ENCODE measurements around the gene PCNP. TPM values are rescaled to one million over a fixed set of nuclear protein-coding genes. Genes with fewer than 3 reads are reported as not detected.
"Not testable (repeated sequence)": the region's sequence is repeated elsewhere in the genome, so short reads cannot be mapped to it uniquely, and the experiment has no call there.

Gene PCNP
- total and polyA plus RNA-seq, 9 of the 15 experiments (the other 6 are each of a cell fraction or from before 2014, with no cell fraction given): 54.3 to 170 (median 150) TPM

DNA sequence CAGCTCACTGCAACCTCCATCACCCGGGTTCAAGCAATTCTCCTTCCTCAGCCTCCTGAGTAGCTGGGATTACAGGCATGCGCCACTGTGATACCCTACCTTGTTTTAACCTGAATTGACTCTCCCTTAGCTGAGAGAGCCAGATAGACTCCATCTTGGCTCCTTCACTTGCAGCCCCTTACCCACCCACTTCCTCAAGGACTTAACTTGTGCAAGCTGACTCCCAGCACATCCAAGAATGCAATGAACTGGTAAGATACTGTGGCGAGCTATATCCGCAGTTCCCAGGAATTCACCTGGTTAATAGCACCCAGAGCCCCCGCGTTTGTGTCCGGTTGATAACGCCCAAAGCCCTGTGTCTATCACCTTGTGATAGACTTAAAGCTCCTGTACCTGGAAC, 58.0 kb downstream of the PCNP start (continued):
- TF ChIP-seq ZNF766 (CRISPR knock-in tag; conservative IDR thresholded peaks at IDR 0.05): peak; percentile 75
- not testable (repeated sequence) for TF ChIP-seq ATF1 (CRISPR knock-in tag; IDR thresholded peaks at IDR 0.05)
- TF ChIP-seq ATF1 (tag; IDR thresholded peaks at IDR 0.05): 0 out of 2 replicates have a peak, but pooled peaks have one; percentile 13
- 0 out of 2 replicates have a peak, but pooled peaks have one; percentile 65 for TF ChIP-seq ZNF830 (CRISPR knock-in tag; IDR thresholded peaks at IDR 0.05)
- peak; percentile 83 for TF ChIP-seq ZEB2 (IDR thresholded peaks at IDR 0.05)
- peak; percentile 58 for TF ChIP-seq TAL1 (IDR thresholded peaks at IDR 0.05)
- 0 out of 2 replicates have a peak, but pooled peaks have one; percentile 11 for TF ChIP-seq EP400 (IDR thresholded peaks at IDR 0.05)
- TF ChIP-seq NCOR1 (IDR thresholded peaks at IDR 0.05): peak; percentile 63
- peak; percentile 86 for TF ChIP-seq IFI16 (CRISPR knock-in tag; IDR thresholded peaks at IDR 0.05)
- peak; percentile 25; the same call in 1 of the 2 replicates for TF ChIP-seq TAF7 (tag; IDR thresholded peaks at IDR 0.05)
- peak; percentile 33; the same call in 1 of the 2 replicates for TF ChIP-seq POLR2AphosphoS5 (IDR thresholded peaks at IDR 0.05; ENCODE audit: control insufficient read depth, insufficient read depth, low read depth, low read length)
- TF ChIP-seq, protein P1, sequence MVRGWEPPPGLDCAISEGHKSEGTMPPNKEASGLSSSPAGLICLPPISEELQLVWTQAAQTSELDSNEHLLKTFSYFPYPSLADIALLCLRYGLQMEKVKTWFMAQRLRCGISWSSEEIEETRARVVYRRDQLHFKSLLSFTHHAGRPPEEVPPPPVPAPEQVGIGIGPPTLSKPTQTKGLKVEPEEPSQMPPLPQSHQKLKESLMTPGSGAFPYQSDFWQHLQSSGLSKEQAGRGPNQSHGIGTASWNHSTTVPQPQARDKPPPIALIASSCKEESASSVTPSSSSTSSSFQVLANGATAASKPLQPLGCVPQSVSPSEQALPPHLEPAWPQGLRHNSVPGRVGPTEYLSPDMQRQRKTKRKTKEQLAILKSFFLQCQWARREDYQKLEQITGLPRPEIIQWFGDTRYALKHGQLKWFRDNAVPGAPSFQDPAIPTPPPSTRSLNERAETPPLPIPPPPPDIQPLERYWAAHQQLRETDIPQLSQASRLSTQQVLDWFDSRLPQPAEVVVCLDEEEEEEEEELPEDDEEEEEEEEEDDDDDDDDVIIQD (CRISPR knock-in tag; IDR thresholded peaks at IDR 0.05): peak; percentile 87
- 0 out of 2 replicates have a peak, but pooled peaks have one; percentile 63 for TF ChIP-seq ZNF23 (CRISPR knock-in tag; IDR thresholded peaks at IDR 0.05)
- peak; percentile 54; the same call in 1 of the 2 replicates for TF ChIP-seq ELF4 (CRISPR knock-in tag; IDR thresholded peaks at IDR 0.05)
- TF ChIP-seq, protein P2, sequence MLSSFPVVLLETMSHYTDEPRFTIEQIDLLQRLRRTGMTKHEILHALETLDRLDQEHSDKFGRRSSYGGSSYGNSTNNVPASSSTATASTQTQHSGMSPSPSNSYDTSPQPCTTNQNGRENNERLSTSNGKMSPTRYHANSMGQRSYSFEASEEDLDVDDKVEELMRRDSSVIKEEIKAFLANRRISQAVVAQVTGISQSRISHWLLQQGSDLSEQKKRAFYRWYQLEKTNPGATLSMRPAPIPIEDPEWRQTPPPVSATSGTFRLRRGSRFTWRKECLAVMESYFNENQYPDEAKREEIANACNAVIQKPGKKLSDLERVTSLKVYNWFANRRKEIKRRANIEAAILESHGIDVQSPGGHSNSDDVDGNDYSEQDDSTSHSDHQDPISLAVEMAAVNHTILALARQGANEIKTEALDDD (IDR thresholded peaks at IDR 0.05): peak; percentile 71; the same call in 1 of the 2 replicates
- TF ChIP-seq DDX20 (tag; IDR thresholded peaks at IDR 0.05; ENCODE audit: low read depth): peak; percentile 69; the same call in 1 of the 2 replicates
- peak; percentile 79; the same call in 1 of the 2 replicates for TF ChIP-seq MTF1 (CRISPR knock-in tag; IDR thresholded peaks at IDR 0.05; ENCODE audit: borderline replicate concordance)
- 0 out of 2 replicates have a peak, but pooled peaks have one; percentile 41 for TF ChIP-seq TCFL5 (CRISPR knock-in tag; conservative IDR thresholded peaks at IDR 0.05)
- TF ChIP-seq CBFA2T2 (conservative IDR thresholded peaks at IDR 0.05): peak; percentile 60
- TF ChIP-seq, protein P3, sequence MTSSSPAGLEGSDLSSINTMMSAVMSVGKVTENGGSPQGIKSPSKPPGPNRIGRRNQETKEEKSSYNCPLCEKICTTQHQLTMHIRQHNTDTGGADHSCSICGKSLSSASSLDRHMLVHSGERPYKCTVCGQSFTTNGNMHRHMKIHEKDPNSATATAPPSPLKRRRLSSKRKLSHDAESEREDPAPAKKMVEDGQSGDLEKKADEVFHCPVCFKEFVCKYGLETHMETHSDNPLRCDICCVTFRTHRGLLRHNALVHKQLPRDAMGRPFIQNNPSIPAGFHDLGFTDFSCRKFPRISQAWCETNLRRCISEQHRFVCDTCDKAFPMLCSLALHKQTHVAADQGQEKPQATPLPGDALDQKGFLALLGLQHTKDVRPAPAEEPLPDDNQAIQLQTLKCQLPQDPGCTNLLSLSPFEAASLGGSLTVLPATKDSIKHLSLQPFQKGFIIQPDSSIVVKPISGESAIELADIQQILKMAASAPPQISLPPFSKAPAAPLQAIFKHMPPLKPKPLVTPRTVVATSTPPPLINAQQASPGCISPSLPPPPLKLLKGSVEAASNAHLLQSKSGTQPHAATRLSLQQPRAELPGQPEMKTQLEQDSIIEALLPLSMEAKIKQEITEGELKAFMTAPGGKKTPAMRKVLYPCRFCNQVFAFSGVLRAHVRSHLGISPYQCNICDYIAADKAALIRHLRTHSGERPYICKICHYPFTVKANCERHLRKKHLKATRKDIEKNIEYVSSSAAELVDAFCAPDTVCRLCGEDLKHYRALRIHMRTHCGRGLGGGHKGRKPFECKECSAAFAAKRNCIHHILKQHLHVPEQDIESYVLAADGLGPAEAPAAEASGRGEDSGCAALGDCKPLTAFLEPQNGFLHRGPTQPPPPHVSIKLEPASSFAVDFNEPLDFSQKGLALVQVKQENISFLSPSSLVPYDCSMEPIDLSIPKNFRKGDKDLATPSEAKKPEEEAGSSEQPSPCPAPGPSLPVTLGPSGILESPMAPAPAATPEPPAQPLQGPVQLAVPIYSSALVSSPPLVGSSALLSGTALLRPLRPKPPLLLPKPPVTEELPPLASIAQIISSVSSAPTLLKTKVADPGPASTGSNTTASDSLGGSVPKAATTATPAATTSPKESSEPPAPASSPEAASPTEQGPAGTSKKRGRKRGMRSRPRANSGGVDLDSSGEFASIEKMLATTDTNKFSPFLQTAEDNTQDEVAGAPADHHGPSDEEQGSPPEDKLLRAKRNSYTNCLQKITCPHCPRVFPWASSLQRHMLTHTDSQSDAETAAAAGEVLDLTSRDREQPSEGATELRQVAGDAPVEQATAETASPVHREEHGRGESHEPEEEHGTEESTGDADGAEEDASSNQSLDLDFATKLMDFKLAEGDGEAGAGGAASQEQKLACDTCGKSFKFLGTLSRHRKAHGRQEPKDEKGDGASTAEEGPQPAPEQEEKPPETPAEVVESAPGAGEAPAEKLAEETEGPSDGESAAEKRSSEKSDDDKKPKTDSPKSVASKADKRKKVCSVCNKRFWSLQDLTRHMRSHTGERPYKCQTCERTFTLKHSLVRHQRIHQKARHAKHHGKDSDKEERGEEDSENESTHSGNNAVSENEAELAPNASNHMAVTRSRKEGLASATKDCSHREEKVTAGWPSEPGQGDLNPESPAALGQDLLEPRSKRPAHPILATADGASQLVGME (CRISPR knock-in tag; IDR thresholded peaks at IDR 0.05): peak; percentile 91
- peak; percentile 98 for TF ChIP-seq SMAD4 (CRISPR knock-in tag; conservative IDR thresholded peaks at IDR 0.05)
- 0 out of 2 replicates have a peak, but pooled peaks have one; percentile 44 for TF ChIP-seq SMAD3 (CRISPR knock-in tag; conservative IDR thresholded peaks at IDR 0.05)

Data from K562 (cell line).